Neural progenitor cell (in vitro differentiated cells): ENCODE measurements around the gene DLG2. TPM values are rescaled to one million over a fixed set of nuclear protein-coding genes. Genes with fewer than 3 reads are reported as not detected.

ENCODE experiments used
- DNase-seq: peaks from one replicate; pipeline ENCODE4 v3.0.0-alpha.2; 2016; ENCODE audit warnings: low spot score
- H2AFZ ChIP-seq: fragments of 200-600 bp; sonication (generic); replicated peaks from 2 replicates; pipeline ENCODE4 v1.6.1; 2016; ENCODE audit warnings: antibody characterized with exemption
- H3F3A ChIP-seq: fragments of 200-600 bp; sonication (generic); 2 replicates; pipeline ENCODE4 v1.6.1; 2016; ENCODE audit warnings: antibody characterized with exemption, low read depth
- H3K27ac ChIP-seq: fragments of 200-600 bp; sonication (generic); 2 replicates; pipeline ENCODE4 v1.5.1; 2016; ENCODE audit warnings: mild to moderate bottlenecking
- H3K27me3 ChIP-seq: fragments of 200-600 bp; sonication (generic); 2 replicates; pipeline ENCODE4 v1.6.1; 2016; ENCODE audit warnings: mild to moderate bottlenecking, moderate library complexity
- H3K36me3 ChIP-seq: fragments of 200-600 bp; sonication (generic); 2 replicates; pipeline ENCODE4 v1.5.1; 2016
- H3K4me1 ChIP-seq: fragments of 200-600 bp; sonication (generic); 2 replicates; pipeline ENCODE4 v1.6.1; 2016; ENCODE audit warnings: mixed run types
- H3K4me2 ChIP-seq: fragments of 200-600 bp; sonication (generic); 2 replicates; pipeline ENCODE4 v1.6.1; 2016
- H3K4me3 ChIP-seq: fragments of 200-600 bp; sonication (generic); 2 replicates; pipeline ENCODE4 v1.5.1; 2016
- H3K79me2 ChIP-seq: fragments of 200-600 bp; sonication (generic); 2 replicates; pipeline ENCODE4 v1.6.1; 2016; ENCODE audit warnings: low read depth
- H3K9ac ChIP-seq: fragments of 200-600 bp; sonication (generic); 2 replicates; pipeline ENCODE4 v1.6.1; 2016
- H3K9me3 ChIP-seq: fragments of 200-600 bp; sonication (generic); 2 replicates; pipeline ENCODE4 v1.5.1; 2016; ENCODE audit warnings: low read depth
- H4K20me1 ChIP-seq: fragments of 200-600 bp; sonication (generic); 2 replicates; pipeline ENCODE4 v1.6.1; 2016; ENCODE audit warnings: low read depth
- H3K27ac Mint-ChIP-seq: 3 replicates; pipeline ENCODE4 v1.8.0; 2021; ENCODE audit warnings: mixed read lengths
- H3K27me3 Mint-ChIP-seq: 2 replicates; pipeline ENCODE4 v1.8.0; 2022; ENCODE audit warnings: low read depth, mild to moderate bottlenecking, inconsistent platforms, moderate library complexity, mixed read lengths; ENCODE audit not compliant: insufficient read depth
- H3K36me3 Mint-ChIP-seq: 3 replicates; pipeline ENCODE4 v1.8.0; 2021; ENCODE audit warnings: mixed read lengths
- H3K4me1 Mint-ChIP-seq: 3 replicates; pipeline ENCODE4 v1.8.0; 2021; ENCODE audit warnings: mixed read lengths
- H3K4me3 Mint-ChIP-seq: 3 replicates; pipeline ENCODE4 v1.8.0; 2021; ENCODE audit warnings: mild to moderate bottlenecking, moderate library complexity, mixed read lengths
- H3K9me3 Mint-ChIP-seq: 3 replicates; pipeline ENCODE4 v1.8.0; 2020; ENCODE audit warnings: mixed read lengths
- EZH2 ChIP-seq: fragments of 200-600 bp; sonication (generic); IDR thresholded peaks from 2 replicates; pipeline ENCODE4 v1.6.1; 2017; ENCODE audit warnings: antibody characterized with exemption, mild to moderate bottlenecking, moderate library complexity
- EZH2phosphoT487 ChIP-seq: fragments of 200-600 bp; sonication (generic); IDR thresholded peaks from 2 replicates; pipeline ENCODE4 v1.6.1; 2017; ENCODE audit warnings: antibody characterized with exemption
- total RNA-seq: library from RNA; depleted of rRNA; stranded (reverse); fragments of >200 nt; gene quantifications from 2 replicates; pipeline ENCODE4 v1.2.3, GENCODE V29; 2015; ENCODE audit warnings: low replicate concordance
- TF ChIP-seq, protein P1 (sequence below): fragments of 200-600 bp; sonication (generic); IDR thresholded peaks from 2 replicates; pipeline ENCODE4 v1.5.1; 2017; ENCODE audit warnings: antibody characterized with exemption, mild to moderate bottlenecking

Gene DLG2
- total RNA-seq, 1 donor from 2014 or later = 7.5 TPM

DNA sequence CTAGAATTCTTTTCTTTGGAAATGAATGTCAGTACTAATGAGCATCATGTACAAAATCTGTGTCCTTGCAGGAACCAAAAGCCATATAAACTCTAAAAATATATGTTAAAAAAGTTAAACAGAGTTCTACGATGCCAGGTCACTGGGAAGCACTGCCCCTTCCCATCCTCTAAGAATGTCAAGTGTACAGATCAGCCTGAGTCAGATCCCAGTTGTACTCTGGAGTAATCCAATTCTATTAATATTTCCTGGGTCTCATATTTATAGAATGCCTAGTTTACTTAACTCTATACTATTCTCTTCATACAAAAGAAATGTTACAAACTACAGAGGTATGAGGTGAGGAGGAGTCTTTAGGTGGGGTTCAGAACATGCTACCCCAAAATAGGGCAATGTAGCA lies 460.1 kb downstream of the DLG2 start:
- H3K27me3 ChIP-seq = no peaks in the 10 kb centered on the region
- no peaks in the 10 kb centered on the region for H3K36me3 Mint-ChIP-seq
- peaks cover 9% of the 10 kb centered on the region for H3K4me1 ChIP-seq
- TF ChIP-seq EZH2phosphoT487 (no peak), EZH2 (no peak)
- TF ChIP-seq, protein P1, sequence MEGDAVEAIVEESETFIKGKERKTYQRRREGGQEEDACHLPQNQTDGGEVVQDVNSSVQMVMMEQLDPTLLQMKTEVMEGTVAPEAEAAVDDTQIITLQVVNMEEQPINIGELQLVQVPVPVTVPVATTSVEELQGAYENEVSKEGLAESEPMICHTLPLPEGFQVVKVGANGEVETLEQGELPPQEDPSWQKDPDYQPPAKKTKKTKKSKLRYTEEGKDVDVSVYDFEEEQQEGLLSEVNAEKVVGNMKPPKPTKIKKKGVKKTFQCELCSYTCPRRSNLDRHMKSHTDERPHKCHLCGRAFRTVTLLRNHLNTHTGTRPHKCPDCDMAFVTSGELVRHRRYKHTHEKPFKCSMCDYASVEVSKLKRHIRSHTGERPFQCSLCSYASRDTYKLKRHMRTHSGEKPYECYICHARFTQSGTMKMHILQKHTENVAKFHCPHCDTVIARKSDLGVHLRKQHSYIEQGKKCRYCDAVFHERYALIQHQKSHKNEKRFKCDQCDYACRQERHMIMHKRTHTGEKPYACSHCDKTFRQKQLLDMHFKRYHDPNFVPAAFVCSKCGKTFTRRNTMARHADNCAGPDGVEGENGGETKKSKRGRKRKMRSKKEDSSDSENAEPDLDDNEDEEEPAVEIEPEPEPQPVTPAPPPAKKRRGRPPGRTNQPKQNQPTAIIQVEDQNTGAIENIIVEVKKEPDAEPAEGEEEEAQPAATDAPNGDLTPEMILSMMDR = no peak
- H3K9me3 Mint-ChIP-seq = no peaks in the 10 kb centered on the region
- H3K4me3 ChIP-seq = no peak overlapping the region
- H3K4me1 Mint-ChIP-seq = peaks cover 9% of the 10 kb centered on the region
- H3K9ac ChIP-seq = no peak overlapping the region
- H3K36me3 ChIP-seq = no peaks in the 10 kb centered on the region
- no peaks in the 10 kb centered on the region for H3K9me3 ChIP-seq
- H2AFZ ChIP-seq = no peak overlapping the region
- no peaks in the 10 kb centered on the region for H4K20me1 ChIP-seq
- no peaks in the 10 kb centered on the region for H3F3A ChIP-seq
- no peaks in the 10 kb centered on the region for H3K79me2 ChIP-seq
- no peak overlapping the region for H3K27ac Mint-ChIP-seq
- H3K27me3 Mint-ChIP-seq = peaks cover 5% of the 10 kb centered on the region
- no peak overlapping the region for H3K4me2 ChIP-seq
- H3K4me3 Mint-ChIP-seq = no peak overlapping the region
- no peak overlapping the region for H3K27ac ChIP-seq
- DNase-seq = no peak

GRCh38 chr11:85165819-85166218 lies 461.3 kb downstream of the DLG2 start:
- peaks cover 2% of the 10 kb centered on the region for H3K27me3 Mint-ChIP-seq
- H3K27ac ChIP-seq = no peak overlapping the region
- no peaks in the 10 kb centered on the region for H3F3A ChIP-seq
- H4K20me1 ChIP-seq = no peaks in the 10 kb centered on the region
- no peaks in the 10 kb centered on the region for H3K36me3 ChIP-seq
- H3K36me3 Mint-ChIP-seq = no peaks in the 10 kb centered on the region
- H3K27me3 ChIP-seq = no peaks in the 10 kb centered on the region
- H3K27ac Mint-ChIP-seq = no peak overlapping the region
- TF ChIP-seq, protein P1 = peak; percentile 26
- no peak for TF ChIP-seq EZH2
- H3K9me3 Mint-ChIP-seq = no peaks in the 10 kb centered on the region
- peak; percentile 8 for DNase-seq
- peaks cover 7% of the 10 kb centered on the region for H3K4me1 Mint-ChIP-seq
- H3K4me2 ChIP-seq = no peak overlapping the region
- H3K4me1 ChIP-seq = peaks cover 9% of the 10 kb centered on the region
- no peak overlapping the region for H3K4me3 ChIP-seq
- H3K9ac ChIP-seq = no peak overlapping the region
- H2AFZ ChIP-seq = peak overlapping the region; percentile 50
- no peaks in the 10 kb centered on the region for H3K79me2 ChIP-seq
- H3K4me3 Mint-ChIP-seq = no peak overlapping the region
- no peaks in the 10 kb centered on the region for H3K9me3 ChIP-seq

DNA sequence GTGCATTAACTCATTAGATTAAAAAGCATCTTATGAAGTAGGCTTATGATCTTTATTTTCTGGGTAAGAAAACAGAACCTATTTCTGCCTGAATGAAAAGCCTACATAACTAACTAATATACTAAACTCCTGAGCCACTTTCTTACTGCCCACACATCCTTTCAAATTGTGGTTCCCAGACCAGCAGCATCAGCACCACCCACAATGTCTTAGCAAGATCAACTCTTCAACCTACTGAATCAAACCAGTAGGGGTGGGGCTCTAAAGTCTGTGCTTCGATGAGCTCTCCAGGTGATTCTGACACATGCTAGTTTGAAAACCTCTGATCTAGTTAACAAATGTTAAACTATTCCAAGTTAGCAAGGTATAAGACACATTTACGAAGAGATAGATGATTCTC lies 462.4 kb downstream of the DLG2 start:
- Mint-ChIP-seq H3K36me3 (no peaks in the 10 kb centered on the region), H3K4me3 (no peak overlapping the region), H3K27me3 (peaks cover 2% of the 10 kb centered on the region), H3K27ac (no peak overlapping the region), H3K4me1 (no peaks in the 10 kb centered on the region), H3K9me3 (no peaks in the 10 kb centered on the region)
- Histone ChIP-seq H3K4me3 (no peak overlapping the region), H3K4me1 (peaks cover 9% of the 10 kb centered on the region), H3K27me3 (no peaks in the 10 kb centered on the region), H3K79me2 (no peaks in the 10 kb centered on the region), H2AFZ (no peak overlapping the region), H3K27ac (no peak overlapping the region), H4K20me1 (no peaks in the 10 kb centered on the region), H3F3A (no peaks in the 10 kb centered on the region), H3K36me3 (no peaks in the 10 kb centered on the region), H3K4me2 (no peak overlapping the region), H3K9me3 (no peaks in the 10 kb centered on the region), H3K9ac (no peak overlapping the region)
- no peak for DNase-seq
- TF ChIP-seq EZH2phosphoT487 = no peak
- no peak for TF ChIP-seq EZH2
- TF ChIP-seq, protein P1 = no peak

DNA sequence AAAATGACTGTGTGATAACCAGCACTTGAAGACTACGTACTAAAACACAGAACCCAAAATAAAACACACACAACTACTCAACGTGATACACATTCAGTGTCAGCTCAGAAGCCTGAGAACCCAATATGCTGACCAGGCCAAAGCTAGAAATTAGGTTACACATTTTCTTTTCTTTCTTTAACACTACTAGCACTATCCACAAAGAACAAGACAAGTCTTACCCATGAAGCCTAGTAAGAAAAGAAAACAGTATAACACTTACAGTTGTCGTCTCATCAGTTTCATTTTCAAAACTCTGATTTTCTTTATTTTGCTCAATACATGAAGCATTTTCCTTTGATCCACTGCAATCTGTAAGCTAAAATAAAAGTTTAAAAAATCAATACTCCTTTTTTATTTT lies 472.9 kb downstream of the DLG2 start:
- no peaks in the 10 kb centered on the region for H3K27me3 Mint-ChIP-seq
- no peak overlapping the region for H3K4me2 ChIP-seq
- no peak overlapping the region for H3K4me3 ChIP-seq
- TF ChIP-seq EZH2phosphoT487 (no peak), EZH2 (no peak)
- TF ChIP-seq, protein P1 = no peak
- H3F3A ChIP-seq = no peaks in the 10 kb centered on the region
- no peaks in the 10 kb centered on the region for H3K27me3 ChIP-seq
- no peaks in the 10 kb centered on the region for H3K36me3 Mint-ChIP-seq
- H2AFZ ChIP-seq = no peak overlapping the region
- H3K9me3 Mint-ChIP-seq = peaks cover 9% of the 10 kb centered on the region
- no peak overlapping the region for H3K27ac Mint-ChIP-seq
- H3K79me2 ChIP-seq = no peaks in the 10 kb centered on the region
- H3K9me3 ChIP-seq = no peaks in the 10 kb centered on the region
- H3K4me3 Mint-ChIP-seq = no peak overlapping the region
- H3K27ac ChIP-seq = no peak overlapping the region
- H3K4me1 ChIP-seq = no peaks in the 10 kb centered on the region
- H3K4me1 Mint-ChIP-seq = no peaks in the 10 kb centered on the region
- DNase-seq = no peak
- no peak overlapping the region for H3K9ac ChIP-seq
- no peaks in the 10 kb centered on the region for H4K20me1 ChIP-seq
- H3K36me3 ChIP-seq = no peaks in the 10 kb centered on the region
